GM21786 (cell line): Measurements from ENCODE around the gene PACC1.

Source experiments
- ATAC-seq: cut with Tn5 transposase; IDR thresholded peaks from one replicate; pipeline ENCODE4 v1.9.1; 2021; ENCODE audit not compliant: unreplicated experiment

PACC1 gene

DNA sequence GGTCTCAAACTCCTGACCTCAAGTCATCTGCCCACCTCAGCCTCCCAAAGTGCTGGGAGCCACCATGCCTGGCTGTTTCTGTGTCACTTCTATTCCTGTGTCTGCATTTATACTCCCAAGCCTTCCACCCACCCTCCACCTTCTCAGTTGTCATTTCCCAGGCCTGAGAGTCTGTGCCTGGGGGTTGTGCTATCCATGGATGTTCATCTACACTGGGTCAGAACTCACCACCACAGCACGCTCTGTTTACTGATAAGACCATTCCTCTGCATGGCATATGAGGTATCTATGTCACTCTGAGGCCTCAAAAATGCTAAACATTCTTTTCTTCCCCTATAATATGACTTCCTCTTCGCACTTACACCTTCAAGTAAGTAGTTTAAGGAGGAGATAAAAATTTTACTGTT lies 24.1 kb upstream of the PACC1 start:
- no peak for ATAC-seq

DNA sequence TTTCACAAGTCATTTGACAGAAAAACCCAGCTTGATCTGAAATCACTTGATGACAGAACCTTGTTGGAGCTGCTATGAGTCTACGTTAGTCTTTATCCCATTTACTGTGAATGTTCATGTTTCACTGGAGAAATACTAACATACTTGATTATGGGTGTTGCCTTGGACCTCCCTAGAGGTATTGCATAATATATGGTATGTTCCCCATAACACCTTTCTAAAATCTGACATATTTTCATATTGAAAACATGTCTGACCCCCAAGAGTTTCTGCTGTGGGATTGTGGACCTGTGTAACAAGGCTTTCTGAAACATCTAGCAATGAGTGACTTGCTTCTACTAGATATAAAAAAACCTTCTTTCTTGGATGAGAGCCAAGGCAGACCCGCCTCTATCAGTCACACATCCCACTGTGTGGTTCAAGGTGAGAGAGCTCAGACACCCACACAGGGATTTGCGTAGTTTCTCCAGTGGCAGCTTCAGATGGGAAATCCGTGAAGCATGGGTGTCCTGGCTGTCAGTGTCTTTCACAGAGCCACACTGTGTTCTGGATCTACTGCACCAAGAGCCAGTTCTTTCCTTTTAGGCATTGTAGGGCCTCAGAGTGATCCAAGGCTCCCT lies 22.6 kb upstream of the PACC1 start:
- ATAC-seq, result no peak

DNA sequence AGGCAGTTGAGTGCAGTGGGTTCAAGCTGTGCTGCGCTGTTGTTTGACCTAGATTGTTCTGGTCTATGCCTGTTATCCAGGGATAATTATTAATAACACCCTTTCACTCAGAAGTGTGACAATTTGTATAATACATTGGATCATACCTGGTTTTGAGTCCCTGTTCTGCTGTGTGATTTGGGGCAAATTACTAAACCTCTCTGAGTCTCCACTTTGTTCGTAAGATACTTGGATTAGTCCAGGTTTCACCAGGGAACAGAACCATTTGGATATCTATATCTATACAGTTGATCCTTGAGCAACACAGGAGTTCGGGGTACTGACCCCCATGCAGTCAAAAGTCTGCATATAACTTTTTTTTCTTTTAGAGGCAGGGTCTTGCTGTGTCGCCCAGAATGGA lies 20.3 kb upstream of the PACC1 start:
- no peak for ATAC-seq

DNA sequence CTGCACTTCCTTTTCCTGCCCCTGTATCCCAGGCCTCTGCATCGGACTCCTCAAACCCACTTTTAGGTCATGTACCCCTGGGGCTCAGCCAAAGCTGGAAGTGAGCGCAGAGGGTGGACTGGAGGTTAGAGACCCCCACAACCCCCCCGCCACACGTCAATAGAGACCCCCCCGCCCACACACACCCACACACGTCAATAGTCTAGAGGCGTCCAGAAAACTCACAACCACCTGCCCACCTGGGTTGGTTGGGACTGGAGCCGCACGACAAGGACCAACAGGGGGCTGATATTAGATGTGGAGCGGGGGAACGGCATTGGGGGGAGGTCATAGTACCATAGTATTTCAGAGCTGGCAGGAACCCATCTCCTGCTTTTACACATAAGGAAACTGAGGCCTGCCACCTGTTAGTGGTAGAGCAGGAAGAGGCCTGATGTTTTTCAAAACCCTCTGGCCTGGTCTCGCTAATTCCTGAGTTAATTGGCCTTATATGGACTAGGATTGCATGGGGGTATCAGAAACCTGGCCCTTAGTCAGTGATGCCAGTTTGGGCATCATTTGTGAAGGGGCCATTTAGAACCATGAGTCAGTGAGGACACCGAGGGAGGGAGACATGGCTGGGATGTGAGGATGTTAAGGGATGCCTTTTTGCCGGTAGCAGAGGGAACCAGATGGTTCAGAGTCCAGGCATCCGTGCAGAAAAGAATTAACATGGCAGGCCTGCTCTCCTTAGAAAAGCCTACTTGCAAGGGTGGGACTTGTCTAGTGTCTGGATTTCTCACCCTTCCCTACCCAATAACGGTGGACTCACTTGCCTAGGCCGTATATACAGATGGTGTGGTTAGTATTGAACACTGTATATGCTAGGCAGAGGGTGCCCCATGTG lies 19.1 kb upstream of the PACC1 start:
- ATAC-seq, result no peak

DNA sequence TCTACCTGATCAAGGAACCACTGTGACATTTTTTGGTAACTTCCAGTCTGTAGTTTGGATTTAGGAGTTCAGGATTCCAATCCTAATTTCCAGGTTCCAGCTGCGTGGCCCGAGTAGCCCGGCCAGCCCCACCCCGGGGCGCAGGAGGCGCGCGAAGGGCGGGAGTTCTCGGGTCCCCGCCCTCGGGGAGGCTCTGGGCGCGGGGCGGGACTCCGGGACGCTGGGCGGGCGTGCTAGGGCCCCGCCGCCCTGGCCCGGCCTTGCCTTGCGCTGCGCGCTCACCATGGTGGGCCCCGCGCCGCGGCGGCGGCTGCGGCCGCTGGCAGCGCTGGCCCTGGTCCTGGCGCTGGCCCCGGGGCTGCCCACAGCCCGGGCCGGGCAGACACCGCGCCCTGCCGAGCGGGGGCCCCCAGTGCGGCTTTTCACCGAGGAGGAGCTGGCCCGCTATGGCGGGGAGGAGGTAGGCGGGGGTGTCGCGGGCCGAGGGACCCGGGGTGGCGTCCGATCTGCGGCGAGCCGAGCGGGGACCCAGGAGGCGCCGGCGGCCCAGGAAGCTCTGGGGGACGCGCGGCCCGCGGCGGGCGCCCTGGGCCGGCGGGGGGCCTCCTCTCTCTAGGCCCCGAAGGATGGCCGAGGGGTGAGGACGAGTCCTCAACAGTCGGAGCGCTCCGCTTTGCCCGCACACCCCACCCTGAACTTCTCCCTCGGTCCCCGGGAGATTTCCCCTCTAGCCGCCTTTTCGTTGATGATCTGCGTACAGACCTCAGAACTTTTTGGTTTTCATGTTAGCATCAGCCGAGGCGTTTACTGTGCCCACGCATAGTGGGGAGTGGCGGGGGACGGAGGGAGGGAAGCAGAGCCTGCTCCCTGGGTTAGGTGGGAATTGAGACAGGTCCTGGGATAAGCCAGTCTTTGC lies 18.2 kb upstream of the PACC1 start, which contains the start of gene NENF:
Gene NENF, plus strand, starts transcription at position 260 of the 916 bp plus-strand sequence. Its CDS starts 24 bp downstream, at position 284.
- ATAC-seq, result peak; percentile 95

DNA sequence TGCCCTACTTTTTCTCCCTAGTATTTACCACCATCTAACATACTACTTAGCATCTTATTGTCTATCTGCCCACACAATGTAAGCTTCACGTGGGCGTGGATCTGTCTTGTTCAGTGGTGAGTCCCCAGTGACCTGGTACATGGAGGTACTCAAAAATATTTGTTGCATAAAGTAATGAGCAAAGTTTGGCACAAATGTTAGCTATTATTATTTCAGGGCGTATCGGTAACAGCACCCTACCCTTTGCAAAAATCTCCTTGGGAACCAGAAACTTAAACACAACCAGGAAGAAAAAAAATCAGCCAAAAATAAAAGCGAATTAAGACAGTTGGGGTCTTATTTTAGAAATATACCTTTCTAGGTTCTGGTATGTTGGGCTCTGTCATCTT lies 17.6 kb upstream of the PACC1 start:
- no peak for ATAC-seq

DNA sequence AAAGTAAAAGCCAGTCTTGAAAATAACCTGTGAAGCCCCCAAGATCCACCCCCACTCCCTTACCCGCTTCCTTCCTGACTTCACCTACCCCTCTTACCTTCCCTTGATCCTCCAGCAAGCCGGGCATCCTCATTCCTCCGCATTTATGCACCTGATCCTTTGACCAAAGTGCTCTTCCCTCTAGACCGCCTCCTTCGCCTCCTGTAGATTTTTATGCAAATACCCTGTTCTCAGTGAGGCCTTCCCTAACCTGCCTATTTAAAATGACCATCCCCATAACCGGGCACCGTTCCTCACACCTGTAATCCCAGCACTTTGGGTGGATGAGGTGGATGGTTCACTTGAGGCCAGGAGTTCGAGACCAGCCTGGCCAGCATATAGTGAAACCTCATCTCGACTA lies 17.0 kb upstream of the PACC1 start:
- no peak for ATAC-seq

DNA sequence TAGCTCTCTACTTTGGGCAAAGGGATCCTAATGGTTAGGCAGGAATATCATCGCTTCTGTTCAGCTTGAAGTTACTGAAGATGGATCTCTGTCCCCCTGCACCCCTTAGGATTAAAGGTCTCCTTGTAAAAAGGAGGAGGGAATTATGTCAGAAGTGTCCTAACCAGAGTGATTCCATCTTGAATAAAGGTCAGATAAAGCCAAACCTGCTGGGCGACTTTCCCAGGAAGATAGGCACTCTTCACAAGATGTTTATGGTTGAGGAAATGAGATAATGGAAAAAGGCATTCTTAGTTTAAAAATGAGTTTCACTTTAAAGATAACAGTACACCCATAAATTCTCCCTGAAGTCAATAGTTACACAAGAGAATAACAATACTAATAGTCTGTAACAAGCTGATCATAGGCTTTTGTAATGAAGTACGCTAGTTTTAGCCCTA lies 16.3 kb upstream of the PACC1 start:
- ATAC-seq, result no peak

DNA sequence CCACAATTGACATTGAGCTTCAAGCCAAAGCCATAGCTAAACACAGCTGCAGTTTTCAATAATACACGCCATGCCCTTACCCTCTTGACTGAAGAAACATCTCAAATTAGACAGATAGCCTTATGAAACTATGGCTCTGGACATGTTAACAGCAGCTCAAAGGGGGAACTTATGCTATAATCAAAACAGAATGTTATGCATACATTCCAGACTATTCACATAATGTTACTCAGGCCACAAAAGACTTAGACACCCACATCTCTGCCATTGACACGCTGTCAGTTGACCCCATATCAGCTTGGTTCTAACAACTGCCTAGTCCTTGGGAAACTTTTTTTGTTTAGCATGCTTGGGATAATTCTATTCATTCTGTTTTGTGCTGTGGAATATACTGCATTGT lies 15.7 kb upstream of the PACC1 start:
- ATAC-seq, result no peak

DNA sequence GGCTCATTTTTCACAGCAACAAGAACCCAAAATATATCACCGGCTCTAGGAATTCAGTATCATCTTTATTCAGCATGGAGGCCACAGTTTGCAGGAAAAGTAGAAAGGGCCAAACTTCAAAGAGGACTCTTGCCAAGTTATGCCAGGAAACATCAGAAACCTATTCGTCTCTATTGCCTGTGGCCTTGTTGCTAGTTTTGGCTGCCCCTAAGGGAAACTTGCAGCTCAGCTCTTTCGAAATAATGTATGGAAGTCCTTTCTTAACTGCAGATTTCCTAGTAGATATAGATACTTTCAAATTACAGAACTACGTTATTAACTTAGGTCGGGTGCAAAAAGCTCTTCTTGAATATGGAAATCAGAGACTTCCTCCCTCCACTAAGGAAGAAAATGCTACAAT lies 13.8 kb upstream of the PACC1 start:
- no peak for ATAC-seq

DNA sequence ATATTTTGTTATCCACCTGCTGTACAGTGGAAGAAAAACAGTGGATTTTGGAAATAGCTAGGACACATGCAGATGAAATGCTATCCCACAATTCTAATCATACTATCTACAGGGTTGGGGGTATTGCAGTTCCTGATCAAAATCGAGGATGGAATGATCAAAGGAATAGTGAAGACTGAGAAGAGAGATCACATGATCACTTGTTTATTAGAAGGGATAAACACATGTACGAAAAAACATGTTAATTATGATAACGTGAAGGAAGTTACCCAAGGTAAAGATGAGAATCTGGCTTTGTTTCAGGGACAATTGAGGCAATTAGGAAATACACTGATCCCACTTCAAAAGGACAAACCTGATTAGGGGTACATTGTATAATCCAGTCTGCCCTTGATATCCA lies 9.2 kb upstream of the PACC1 start:
- no peak for ATAC-seq

DNA sequence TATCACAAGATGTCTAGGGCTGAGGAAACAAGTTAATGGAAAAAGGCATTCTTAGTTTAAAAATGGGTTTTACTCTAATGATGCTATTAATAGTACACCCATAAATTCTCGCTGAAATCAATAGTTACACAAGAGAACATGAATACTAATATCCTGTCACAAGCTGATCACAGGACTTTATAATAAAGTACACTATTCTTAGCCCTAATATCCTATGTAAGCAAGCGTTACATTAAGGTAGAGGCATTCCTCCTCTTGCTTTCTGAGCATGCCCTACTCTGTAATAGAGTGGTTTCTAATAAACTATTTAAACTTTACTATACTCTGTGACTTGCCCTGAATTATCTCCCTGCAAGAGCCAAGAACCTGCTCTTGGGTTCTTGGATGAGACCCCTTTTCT lies 6.5 kb upstream of the PACC1 start:
- ATAC-seq, result no peak

DNA sequence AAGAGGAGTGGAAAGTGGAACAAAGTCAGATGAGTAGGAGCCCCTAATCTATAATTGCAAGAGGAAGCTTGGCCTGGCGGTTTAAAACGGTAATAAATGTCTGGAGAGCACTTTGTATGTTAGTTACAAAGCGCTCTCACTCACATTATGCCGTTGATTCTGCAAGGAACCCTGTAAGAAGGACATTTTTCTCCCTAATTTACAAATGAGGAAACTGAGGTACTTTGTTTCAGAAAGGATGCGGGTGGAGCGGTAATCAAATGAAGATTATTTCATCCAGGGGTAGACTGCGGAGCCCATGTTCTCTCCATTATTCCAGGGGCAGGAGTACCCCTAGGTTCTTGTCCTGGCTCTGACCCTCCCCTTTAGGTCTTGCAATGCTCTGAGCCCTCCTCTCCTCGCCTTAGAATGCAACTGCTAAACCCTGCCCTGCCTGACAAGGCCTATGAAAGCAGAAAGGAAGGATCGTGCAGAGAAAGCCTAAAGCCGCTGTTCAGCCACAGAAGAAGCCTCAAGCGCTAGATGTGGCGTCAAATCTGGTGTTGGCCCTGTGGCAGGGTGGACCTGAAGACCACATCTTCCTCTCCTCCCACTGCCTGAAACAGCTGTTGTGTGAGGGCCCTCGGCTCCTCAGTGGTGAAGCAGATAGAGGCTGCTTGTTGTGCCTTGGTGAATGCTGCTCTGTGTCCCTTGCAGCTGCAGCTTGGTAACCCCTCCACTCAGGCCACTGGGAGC lies 588 bp upstream of the PACC1 start:
- no peak for ATAC-seq

DNA sequence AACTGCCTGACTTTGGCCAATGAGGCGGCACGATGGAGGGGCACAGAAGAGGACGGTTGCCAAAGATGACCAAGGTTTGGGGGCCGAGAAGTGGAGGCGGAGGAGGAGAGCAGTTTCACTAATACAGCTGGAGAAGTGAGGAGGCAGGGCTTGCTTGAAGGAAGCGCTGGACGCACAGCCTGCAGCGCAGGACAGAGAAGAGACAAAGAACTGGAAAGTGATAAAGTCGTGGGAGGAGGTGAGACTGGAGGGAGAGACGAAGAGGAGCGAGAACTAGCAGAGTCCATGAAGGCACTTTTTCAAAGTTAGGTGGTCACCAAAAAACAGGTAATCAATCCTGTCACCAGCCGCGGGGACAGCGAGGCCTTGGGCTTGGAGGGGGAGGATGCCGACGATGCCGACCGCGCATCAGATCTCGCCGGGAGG lies 771 bp downstream of the PACC1 start:
- ATAC-seq, result peak; percentile 16

DNA sequence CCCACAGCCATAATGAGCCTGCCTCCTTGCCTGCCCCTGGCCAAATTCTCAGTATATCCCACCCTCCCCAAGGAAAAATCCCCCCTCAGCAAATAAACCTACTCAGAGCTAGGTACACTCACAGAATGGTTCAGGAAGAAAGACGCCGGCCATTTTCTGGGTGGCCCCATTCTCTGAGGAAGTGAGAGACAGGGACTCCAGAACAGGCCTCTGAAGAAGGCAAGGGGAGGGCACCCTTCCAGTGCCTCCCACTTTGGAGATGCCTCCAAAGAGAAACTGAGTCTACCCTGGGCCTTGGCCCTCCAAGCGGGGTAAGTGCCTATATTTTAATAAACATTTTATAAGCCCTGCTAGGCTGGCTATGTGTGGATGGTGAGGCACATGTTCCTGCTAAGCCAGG lies 2.3 kb downstream of the PACC1 start:
- no peak for ATAC-seq

DNA sequence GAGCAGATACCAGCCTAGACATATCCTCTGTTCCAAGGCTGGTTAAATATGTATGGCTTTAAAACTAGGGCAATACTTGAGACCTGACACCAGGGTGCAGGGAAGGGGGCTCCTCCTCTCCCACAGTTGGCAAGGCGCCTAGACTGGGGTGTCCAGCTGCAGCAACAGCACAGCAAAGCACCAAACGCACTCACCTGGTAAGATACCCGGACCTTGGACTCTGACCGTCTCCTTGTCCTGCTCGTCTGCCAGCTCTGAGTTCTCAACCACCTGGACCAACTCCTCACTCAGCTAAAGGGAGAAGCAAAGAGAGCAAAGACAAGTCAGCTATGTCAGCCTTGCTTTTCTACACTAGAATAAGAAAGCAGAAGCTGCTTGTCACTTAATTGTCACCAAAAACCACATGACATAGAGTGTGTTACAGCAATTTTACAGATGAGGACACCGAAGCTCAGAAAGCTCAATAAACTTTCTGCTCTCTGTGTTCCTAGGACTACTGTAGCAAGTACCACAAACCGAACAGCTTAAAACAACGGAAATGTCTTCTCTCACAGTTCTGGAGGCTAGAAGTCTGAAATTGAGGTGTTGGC lies 4.4 kb downstream of the PACC1 start:
- ATAC-seq, result no peak

DNA sequence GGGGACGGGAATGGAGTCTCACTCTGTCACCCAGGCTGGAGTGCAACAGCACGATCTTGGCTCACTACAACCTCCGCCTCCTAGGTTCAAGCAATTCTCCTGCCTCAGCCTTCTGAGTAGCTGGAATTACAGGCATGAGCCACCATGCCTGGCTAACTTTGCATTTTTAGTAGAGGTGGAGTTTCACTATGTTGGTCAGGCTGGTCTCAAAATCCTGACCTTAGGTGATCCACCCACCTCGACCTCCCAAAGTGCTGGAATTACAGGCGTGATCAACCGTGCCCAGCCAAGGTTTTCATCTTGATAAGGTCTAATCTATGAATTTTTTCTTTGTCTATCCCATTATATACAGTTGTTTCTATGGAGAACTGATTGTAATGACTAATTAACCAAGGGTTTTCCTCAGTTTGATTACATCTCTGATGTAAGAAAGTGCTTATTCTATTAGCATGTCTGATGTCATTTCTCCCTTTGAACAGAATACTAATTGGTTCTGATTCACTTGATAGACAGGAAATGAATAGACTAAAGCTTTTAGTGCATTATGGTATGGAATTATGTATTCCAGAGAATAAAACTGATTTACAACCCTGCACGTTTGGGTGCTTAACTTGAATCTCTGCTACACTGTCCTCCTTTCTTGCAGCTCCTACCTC lies 11.9 kb downstream of the PACC1 start:
- ATAC-seq, result no peak

DNA sequence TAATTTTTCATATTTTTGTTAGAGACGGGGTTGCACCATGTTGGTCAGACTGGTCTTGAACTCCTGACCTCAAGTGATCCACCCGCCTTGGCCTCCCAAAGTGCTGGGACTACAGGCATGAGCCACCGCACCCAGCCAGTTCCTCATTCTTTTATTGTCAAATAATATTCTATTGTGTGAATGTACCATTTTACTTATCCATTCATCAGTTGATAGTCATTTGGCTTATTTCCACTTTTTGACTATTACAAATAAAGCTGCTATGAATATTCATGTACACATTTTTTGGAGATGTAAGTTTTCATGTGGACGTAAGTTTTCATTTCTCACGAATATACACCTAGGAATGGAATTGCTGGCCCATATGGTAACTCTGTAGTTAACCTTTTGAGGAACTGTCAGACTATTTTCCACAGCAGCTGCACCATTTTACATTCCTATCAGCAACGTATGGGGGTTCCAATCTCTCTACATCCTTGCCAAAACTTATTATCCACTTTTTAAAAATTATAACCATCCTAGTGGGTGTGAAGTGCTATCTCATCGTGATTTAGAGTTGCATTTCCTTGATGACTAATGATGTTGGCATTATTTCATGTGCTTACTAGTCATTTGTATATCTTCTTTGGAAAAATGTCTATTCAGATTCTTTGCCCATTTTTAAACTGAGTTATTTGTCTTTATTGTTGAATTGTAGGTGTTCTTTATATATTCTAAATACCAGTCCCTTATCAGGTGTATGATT lies 12.7 kb downstream of the PACC1 start:
- ATAC-seq, result no peak

DNA sequence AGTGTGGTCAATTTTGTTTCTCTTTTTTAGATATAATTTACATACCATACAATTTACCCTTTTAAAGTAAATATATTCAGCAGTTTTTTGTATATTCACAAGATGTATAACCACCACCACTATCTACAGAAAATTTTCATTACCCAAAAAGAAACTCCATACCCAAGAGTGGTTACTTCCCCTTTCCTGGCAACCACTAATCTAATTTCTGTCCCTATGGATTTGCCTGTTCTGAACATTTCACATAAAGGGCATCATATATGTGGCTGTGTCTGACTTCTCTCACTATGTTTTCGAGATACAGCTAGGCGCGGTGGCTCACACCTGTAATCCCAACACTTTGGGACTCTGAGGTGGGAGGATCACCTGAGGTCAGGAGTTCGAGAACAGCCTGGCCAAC lies 13.6 kb downstream of the PACC1 start:
- no peak for ATAC-seq
